T1000 (cell line): ENCODE data around the gene BRD7.

Source experiments
- DNase-seq: peaks from one replicate; lab custom pipeline; 2025; ENCODE audit warnings: mixed read lengths; lab: John Stamatoyannopoulos, UW

Gene BRD7

GRCh38 chr16:50320310-50320709 lies 48.5 kb downstream of the BRD7 start:
- no peak for DNase-seq

- no peak for DNase-seq
Measured at GRCh38 chr16:50318796-50319578, 49.8 kb downstream of the BRD7 start.

GRCh38 chr16:50316848-50317630 lies 51.7 kb downstream of the BRD7 start:
- no peak for DNase-seq

- DNase-seq: no peak
Measured at GRCh38 chr16:50316102-50316847, 52.5 kb downstream of the BRD7 start.

GRCh38 chr16:50315346-50315997 lies 53.3 kb downstream of the BRD7 start:
- no peak for DNase-seq

- DNase-seq: no peak
Measured at GRCh38 chr16:50314665-50315064, 54.1 kb downstream of the BRD7 start.

- no peak for DNase-seq
Measured at GRCh38 chr16:50313596-50314478, 55.0 kb downstream of the BRD7 start.

GRCh38 chr16:50311891-50312501 lies 56.8 kb downstream of the BRD7 start:
- no peak for DNase-seq

- DNase-seq: no peak
Measured at GRCh38 chr16:50311134-50311528, 57.7 kb downstream of the BRD7 start.

- DNase-seq: no peak
Measured at GRCh38 chr16:50310308-50311133, 58.3 kb downstream of the BRD7 start.

GRCh38 chr16:50309527-50310307 lies 59.1 kb downstream of the BRD7 start:
- DNase-seq: no peak

- DNase-seq: no peak
Measured at GRCh38 chr16:50309156-50309526, 59.6 kb downstream of the BRD7 start.

GRCh38 chr16:50308237-50308965 lies 60.4 kb downstream of the BRD7 start:
- DNase-seq: no peak

GRCh38 chr16:50306287-50306686 lies 62.5 kb downstream of the BRD7 start:
- no peak for DNase-seq

- DNase-seq: no peak
Measured at GRCh38 chr16:50305441-50306061, 63.2 kb downstream of the BRD7 start.

- DNase-seq: no peak
Measured at GRCh38 chr16:50304467-50305440, 64.0 kb downstream of the BRD7 start.
